ENCODE data around the gene GPR85.

GPR85 gene

GRCh38 chr7:113046453-113046852 is 40.2 kb downstream of the GPR85 start:
- TF ChIP-seq CTCF (IDR thresholded peaks at IDR 0.05; ENCODE audit: poor library complexity, severe bottlenecking): no peak
- H3K27me3 ChIP-seq (ENCODE audit: insufficient read depth, poor library complexity, severe bottlenecking): no peaks in the 10 kb centered on the region
- H3K9me3 ChIP-seq (ENCODE audit: severe bottlenecking): no peaks in the 10 kb centered on the region
- DNase-seq (ENCODE audit: low spot score) (no peak), ATAC-seq (ENCODE audit: low read depth) (no peak)
- no peaks in the 10 kb centered on the region for H3K36me3 ChIP-seq (ENCODE audit: low read depth)
- no peak overlapping the region for H3K4me3 ChIP-seq (ENCODE audit: severe bottlenecking)
- no peaks in the 10 kb centered on the region for H3K4me1 ChIP-seq (ENCODE audit: insufficient read depth, poor library complexity, severe bottlenecking)
- no peak overlapping the region for H3K27ac ChIP-seq (ENCODE audit: poor library complexity, severe bottlenecking)

DNA sequence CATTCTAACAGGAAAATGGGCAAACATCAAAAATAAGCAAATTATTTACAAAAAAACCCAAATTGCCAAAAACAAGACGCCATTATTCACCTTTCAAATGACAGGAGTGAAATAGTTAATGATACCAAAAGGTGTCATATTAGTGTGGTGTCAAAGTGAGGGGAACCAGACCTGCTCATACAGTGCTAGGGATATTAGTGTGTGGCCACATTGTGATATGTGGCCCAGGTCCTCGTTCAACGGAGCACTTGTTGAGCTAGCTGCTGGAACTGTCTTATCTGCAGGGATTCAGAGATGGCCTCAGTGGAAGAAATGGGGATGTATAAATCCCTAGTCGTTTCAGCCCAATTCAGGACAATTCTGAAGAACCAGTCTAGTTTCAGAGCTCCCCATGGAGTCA is 41.2 kb downstream of the GPR85 start:
- H3K27ac ChIP-seq (ENCODE audit: poor library complexity, severe bottlenecking): no peak overlapping the region
- H3K9me3 ChIP-seq (ENCODE audit: severe bottlenecking): no peaks in the 10 kb centered on the region
- no peaks in the 10 kb centered on the region for H3K36me3 ChIP-seq (ENCODE audit: low read depth)
- TF ChIP-seq CTCF (IDR thresholded peaks at IDR 0.05; ENCODE audit: poor library complexity, severe bottlenecking): no peak
- ATAC-seq (ENCODE audit: low read depth) (no peak), DNase-seq (ENCODE audit: low spot score) (no peak)
- no peak overlapping the region for H3K4me3 ChIP-seq (ENCODE audit: severe bottlenecking)
- H3K4me1 ChIP-seq (ENCODE audit: insufficient read depth, poor library complexity, severe bottlenecking): no peaks in the 10 kb centered on the region
- no peaks in the 10 kb centered on the region for H3K27me3 ChIP-seq (ENCODE audit: insufficient read depth, poor library complexity, severe bottlenecking)

GRCh38 chr7:113044394-113044793 is 42.2 kb downstream of the GPR85 start:
- Histone ChIP-seq H3K36me3 (ENCODE audit: low read depth) (no peaks in the 10 kb centered on the region), H3K27me3 (ENCODE audit: insufficient read depth, poor library complexity, severe bottlenecking) (no peaks in the 10 kb centered on the region), H3K9me3 (ENCODE audit: severe bottlenecking) (no peaks in the 10 kb centered on the region), H3K27ac (ENCODE audit: poor library complexity, severe bottlenecking) (no peak overlapping the region), H3K4me1 (ENCODE audit: insufficient read depth, poor library complexity, severe bottlenecking) (no peaks in the 10 kb centered on the region), H3K4me3 (ENCODE audit: severe bottlenecking) (no peak overlapping the region)
- DNase-seq (ENCODE audit: low spot score): no peak
- TF ChIP-seq CTCF (IDR thresholded peaks at IDR 0.05; ENCODE audit: poor library complexity, severe bottlenecking): no peak
- ATAC-seq (ENCODE audit: low read depth): no peak

DNA sequence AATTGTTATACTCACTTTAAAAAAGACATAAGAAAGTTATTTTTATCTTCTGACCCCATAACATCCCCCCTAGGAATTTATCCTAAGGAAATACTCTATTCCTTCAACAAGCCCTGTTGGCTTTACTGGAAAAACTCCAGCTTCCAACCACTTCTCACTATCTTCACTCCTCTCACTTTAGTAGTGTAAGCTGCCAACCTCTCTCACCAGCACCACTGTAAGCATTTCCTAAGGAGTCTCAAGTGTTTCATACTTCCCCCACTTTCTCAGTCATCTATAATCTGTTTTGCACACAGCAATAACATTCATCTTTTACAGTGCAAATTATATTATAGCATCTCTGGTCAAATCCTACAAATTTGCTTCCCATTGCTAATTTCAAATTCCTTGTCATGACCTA is 45.8 kb downstream of the GPR85 start:
- TF ChIP-seq CTCF (IDR thresholded peaks at IDR 0.05; ENCODE audit: poor library complexity, severe bottlenecking): no peak
- H3K36me3 ChIP-seq (ENCODE audit: low read depth): no peaks in the 10 kb centered on the region
- no peak overlapping the region for H3K4me3 ChIP-seq (ENCODE audit: severe bottlenecking)
- ATAC-seq (ENCODE audit: low read depth) (no peak), DNase-seq (ENCODE audit: low spot score) (no peak)
- H3K27me3 ChIP-seq (ENCODE audit: insufficient read depth, poor library complexity, severe bottlenecking): no peaks in the 10 kb centered on the region
- H3K4me1 ChIP-seq (ENCODE audit: insufficient read depth, poor library complexity, severe bottlenecking): no peaks in the 10 kb centered on the region
- H3K9me3 ChIP-seq (ENCODE audit: severe bottlenecking): no peaks in the 10 kb centered on the region
- H3K27ac ChIP-seq (ENCODE audit: poor library complexity, severe bottlenecking): no peak overlapping the region

GRCh38 chr7:113033959-113034358 is 52.7 kb downstream of the GPR85 start:
- DNase-seq (ENCODE audit: low spot score) (no peak), ATAC-seq (ENCODE audit: low read depth) (no peak)
- no peak overlapping the region for H3K4me3 ChIP-seq (ENCODE audit: severe bottlenecking)
- H3K4me1 ChIP-seq (ENCODE audit: insufficient read depth, poor library complexity, severe bottlenecking): no peaks in the 10 kb centered on the region
- H3K27ac ChIP-seq (ENCODE audit: poor library complexity, severe bottlenecking): no peak overlapping the region
- H3K27me3 ChIP-seq (ENCODE audit: insufficient read depth, poor library complexity, severe bottlenecking): no peaks in the 10 kb centered on the region
- no peaks in the 10 kb centered on the region for H3K36me3 ChIP-seq (ENCODE audit: low read depth)
- TF ChIP-seq CTCF (IDR thresholded peaks at IDR 0.05; ENCODE audit: poor library complexity, severe bottlenecking): no peak
- H3K9me3 ChIP-seq (ENCODE audit: severe bottlenecking): no peaks in the 10 kb centered on the region

Measured in RWPE2 (cell line).